Measurements from ENCODE around the gene TNNT1. TPM values are rescaled to one million over a fixed set of nuclear protein-coding genes. Genes with fewer than 3 reads are reported as not detected.

The TNNT1 gene
- polyA plus RNA-seq, 2 of the 4 experiments (the other 2 are of a cell fraction), result 140 to 155 TPM

DNA sequence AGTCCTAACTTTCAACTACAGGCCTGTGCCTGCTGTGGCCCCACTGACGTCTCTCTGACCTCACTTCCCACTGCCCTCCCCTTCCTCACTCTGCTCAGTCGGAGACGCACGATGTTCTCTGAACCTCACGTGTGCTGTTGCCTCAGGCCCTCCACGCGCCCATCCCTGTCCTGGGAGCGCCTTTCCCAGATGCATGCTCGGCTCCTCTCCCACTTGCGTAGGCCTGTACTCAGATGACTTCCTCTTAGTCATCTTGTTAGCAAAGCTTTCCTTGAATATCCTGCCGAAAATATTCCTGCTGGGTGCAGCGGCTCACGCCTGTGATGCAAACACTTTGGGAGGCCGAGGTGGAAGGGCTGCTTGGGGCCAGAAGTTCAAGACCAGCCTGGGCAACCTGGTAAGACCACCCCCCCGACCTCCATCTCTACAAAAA, 40.4 kb upstream of the TNNT1 start (continued):
- TF ChIP-seq, protein P1, sequence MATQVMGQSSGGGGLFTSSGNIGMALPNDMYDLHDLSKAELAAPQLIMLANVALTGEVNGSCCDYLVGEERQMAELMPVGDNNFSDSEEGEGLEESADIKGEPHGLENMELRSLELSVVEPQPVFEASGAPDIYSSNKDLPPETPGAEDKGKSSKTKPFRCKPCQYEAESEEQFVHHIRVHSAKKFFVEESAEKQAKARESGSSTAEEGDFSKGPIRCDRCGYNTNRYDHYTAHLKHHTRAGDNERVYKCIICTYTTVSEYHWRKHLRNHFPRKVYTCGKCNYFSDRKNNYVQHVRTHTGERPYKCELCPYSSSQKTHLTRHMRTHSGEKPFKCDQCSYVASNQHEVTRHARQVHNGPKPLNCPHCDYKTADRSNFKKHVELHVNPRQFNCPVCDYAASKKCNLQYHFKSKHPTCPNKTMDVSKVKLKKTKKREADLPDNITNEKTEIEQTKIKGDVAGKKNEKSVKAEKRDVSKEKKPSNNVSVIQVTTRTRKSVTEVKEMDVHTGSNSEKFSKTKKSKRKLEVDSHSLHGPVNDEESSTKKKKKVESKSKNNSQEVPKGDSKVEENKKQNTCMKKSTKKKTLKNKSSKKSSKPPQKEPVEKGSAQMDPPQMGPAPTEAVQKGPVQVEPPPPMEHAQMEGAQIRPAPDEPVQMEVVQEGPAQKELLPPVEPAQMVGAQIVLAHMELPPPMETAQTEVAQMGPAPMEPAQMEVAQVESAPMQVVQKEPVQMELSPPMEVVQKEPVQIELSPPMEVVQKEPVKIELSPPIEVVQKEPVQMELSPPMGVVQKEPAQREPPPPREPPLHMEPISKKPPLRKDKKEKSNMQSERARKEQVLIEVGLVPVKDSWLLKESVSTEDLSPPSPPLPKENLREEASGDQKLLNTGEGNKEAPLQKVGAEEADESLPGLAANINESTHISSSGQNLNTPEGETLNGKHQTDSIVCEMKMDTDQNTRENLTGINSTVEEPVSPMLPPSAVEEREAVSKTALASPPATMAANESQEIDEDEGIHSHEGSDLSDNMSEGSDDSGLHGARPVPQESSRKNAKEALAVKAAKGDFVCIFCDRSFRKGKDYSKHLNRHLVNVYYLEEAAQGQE (IDR thresholded peaks at IDR 0.05), result no peak
- TF ChIP-seq EHF (CRISPR knock-in tag; IDR thresholded peaks at IDR 0.05) (no peak; the same call in 1 of the 2 replicates), JUN (IDR thresholded peaks at IDR 0.05) (peak; percentile 77 to 84; a peak in 3 of 5 replicates), ZSCAN20 (CRISPR knock-in tag; IDR thresholded peaks at IDR 0.05) (no peak), RAD21 (conservative IDR thresholded peaks at IDR 0.05 in 1 of 2, IDR thresholded peaks at IDR 0.05 in 1 of 2) (0 out of 5 replicates have a peak, but pooled peaks of 1 of the 2 experiments have one; percentile 5), EHMT2 (IDR thresholded peaks at IDR 0.05; ENCODE audit: low read depth) (no peak), SMC3 (IDR thresholded peaks at IDR 0.05) (peak; percentile 25; the same call in 1 of the 3 replicates), RFX5 (IDR thresholded peaks at IDR 0.05) (no peak), POLR2A (IDR thresholded peaks at IDR 0.05; ENCODE audit: low read length) (peak; percentile 45), TP53 (CRISPR knock-in tag; IDR thresholded peaks at IDR 0.05) (0 out of 2 replicates have a peak, but pooled peaks have one; percentile 24), FOXS1 (CRISPR knock-in tag; IDR thresholded peaks at IDR 0.05) (no peak), KDM5A (IDR thresholded peaks at IDR 0.05) (no peak), SREBF2 (IDR thresholded peaks at IDR 0.05) (no peak), BHLHE40 (IDR thresholded peaks at IDR 0.05; ENCODE audit: low read depth, low read length) (peak; percentile 90), RARB (CRISPR knock-in tag; IDR thresholded peaks at IDR 0.05) (no peak), CBX8 (IDR thresholded peaks at IDR 0.05) (no peak), NFE2L2 (conservative IDR thresholded peaks at IDR 0.05; ENCODE audit: low read length) (no peak), GATA3 (IDR thresholded peaks at IDR 0.05; ENCODE audit: borderline replicate concordance) (peak; percentile 34; the same call in 1 of the 2 replicates), EP300 (IDR thresholded peaks at IDR 0.05) (peak in 1 of 2 experiments; percentile 61; a peak in 2 of 5 replicates)
- TF ChIP-seq, protein P2, sequence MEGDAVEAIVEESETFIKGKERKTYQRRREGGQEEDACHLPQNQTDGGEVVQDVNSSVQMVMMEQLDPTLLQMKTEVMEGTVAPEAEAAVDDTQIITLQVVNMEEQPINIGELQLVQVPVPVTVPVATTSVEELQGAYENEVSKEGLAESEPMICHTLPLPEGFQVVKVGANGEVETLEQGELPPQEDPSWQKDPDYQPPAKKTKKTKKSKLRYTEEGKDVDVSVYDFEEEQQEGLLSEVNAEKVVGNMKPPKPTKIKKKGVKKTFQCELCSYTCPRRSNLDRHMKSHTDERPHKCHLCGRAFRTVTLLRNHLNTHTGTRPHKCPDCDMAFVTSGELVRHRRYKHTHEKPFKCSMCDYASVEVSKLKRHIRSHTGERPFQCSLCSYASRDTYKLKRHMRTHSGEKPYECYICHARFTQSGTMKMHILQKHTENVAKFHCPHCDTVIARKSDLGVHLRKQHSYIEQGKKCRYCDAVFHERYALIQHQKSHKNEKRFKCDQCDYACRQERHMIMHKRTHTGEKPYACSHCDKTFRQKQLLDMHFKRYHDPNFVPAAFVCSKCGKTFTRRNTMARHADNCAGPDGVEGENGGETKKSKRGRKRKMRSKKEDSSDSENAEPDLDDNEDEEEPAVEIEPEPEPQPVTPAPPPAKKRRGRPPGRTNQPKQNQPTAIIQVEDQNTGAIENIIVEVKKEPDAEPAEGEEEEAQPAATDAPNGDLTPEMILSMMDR (IDR thresholded peaks at IDR 0.05), result no peak
- TF ChIP-seq, protein P3, sequence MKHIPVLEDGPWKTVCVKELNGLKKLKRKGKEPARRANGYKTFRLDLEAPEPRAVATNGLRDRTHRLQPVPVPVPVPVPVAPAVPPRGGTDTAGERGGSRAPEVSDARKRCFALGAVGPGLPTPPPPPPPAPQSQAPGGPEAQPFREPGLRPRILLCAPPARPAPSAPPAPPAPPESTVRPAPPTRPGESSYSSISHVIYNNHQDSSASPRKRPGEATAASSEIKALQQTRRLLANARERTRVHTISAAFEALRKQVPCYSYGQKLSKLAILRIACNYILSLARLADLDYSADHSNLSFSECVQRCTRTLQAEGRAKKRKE (CRISPR knock-in tag; IDR thresholded peaks at IDR 0.05; ENCODE audit: low read depth), result peak; percentile 63; the same call in 1 of the 2 replicates
- TF ChIP-seq, protein P4, sequence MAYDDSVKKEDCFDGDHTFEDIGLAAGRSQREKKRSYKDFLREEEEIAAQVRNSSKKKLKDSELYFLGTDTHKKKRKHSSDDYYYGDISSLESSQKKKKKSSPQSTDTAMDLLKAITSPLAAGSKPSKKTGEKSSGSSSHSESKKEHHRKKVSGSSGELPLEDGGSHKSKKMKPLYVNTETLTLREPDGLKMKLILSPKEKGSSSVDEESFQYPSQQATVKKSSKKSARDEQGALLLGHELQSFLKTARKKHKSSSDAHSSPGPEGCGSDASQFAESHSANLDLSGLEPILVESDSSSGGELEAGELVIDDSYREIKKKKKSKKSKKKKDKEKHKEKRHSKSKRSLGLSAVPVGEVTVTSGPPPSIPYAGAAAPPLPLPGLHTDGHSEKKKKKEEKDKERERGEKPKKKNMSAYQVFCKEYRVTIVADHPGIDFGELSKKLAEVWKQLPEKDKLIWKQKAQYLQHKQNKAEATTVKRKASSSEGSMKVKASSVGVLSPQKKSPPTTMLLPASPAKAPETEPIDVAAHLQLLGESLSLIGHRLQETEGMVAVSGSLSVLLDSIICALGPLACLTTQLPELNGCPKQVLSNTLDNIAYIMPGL (CRISPR knock-in tag; IDR thresholded peaks at IDR 0.05; ENCODE audit: borderline replicate concordance), result no peak
- TF ChIP-seq, protein P5, sequence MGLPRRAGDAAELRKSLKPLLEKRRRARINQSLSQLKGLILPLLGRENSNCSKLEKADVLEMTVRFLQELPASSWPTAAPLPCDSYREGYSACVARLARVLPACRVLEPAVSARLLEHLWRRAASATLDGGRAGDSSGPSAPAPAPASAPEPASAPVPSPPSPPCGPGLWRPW (IDR thresholded peaks at IDR 0.05), result no peak

Measured in A549 (cell line).